Stimulated activated CD8-positive, alpha-beta memory T cell treated with anti-CD3 and anti-CD28 coated beads, Interleukin-7, amount 100 ng/mL, for 24 hours (primary cell): ENCODE measurements around the gene SLC15A1.

Experiments
- DNase-seq: peaks from one replicate; pipeline ENCODE4 v3.0.0-alpha.2; 2020; ENCODE audit warnings: low read depth

SLC15A1 gene

GRCh38 chr13:98751367-98751782 lies 1.1 kb downstream of the SLC15A1 start:
- no peak for DNase-seq

GRCh38 chr13:98749501-98749900 lies 3.0 kb downstream of the SLC15A1 start:
- DNase-seq, result no peak

GRCh38 chr13:98746968-98747367 lies 5.5 kb downstream of the SLC15A1 start:
- no peak for DNase-seq

- no peak for DNase-seq
Measured at GRCh38 chr13:98743377-98743776, 9.1 kb downstream of the SLC15A1 start.

- no peak for DNase-seq
Measured at GRCh38 chr13:98742961-98743360, 9.5 kb downstream of the SLC15A1 start.

- DNase-seq, result no peak
Measured at GRCh38 chr13:98741741-98742435, 10.6 kb downstream of the SLC15A1 start.

GRCh38 chr13:98740131-98740530 lies 12.3 kb downstream of the SLC15A1 start:
- no peak for DNase-seq

GRCh38 chr13:98738993-98739392 lies 13.5 kb downstream of the SLC15A1 start:
- no peak for DNase-seq

- DNase-seq, result no peak
Measured at GRCh38 chr13:98738213-98738612, 14.3 kb downstream of the SLC15A1 start.

GRCh38 chr13:98731925-98732324 lies 20.5 kb downstream of the SLC15A1 start:
- no peak for DNase-seq

- DNase-seq, result no peak
Measured at GRCh38 chr13:98731038-98731437, 21.4 kb downstream of the SLC15A1 start.

GRCh38 chr13:98730441-98730840 lies 22.0 kb downstream of the SLC15A1 start:
- no peak for DNase-seq

GRCh38 chr13:98729658-98730057 lies 22.8 kb downstream of the SLC15A1 start:
- no peak for DNase-seq

GRCh38 chr13:98722958-98723357 lies 29.5 kb downstream of the SLC15A1 start:
- DNase-seq, result no peak

GRCh38 chr13:98721825-98722510 lies 30.5 kb downstream of the SLC15A1 start:
- DNase-seq, result no peak

GRCh38 chr13:98719527-98720250 lies 32.8 kb downstream of the SLC15A1 start:
- no peak for DNase-seq

GRCh38 chr13:98717891-98718290 lies 34.6 kb downstream of the SLC15A1 start:
- no peak for DNase-seq

- DNase-seq, result no peak
Measured at GRCh38 chr13:98717256-98717655, 35.2 kb downstream of the SLC15A1 start.

GRCh38 chr13:98710521-98710920 lies 42.0 kb downstream of the SLC15A1 start:
- no peak for DNase-seq

- DNase-seq, result no peak
Measured at GRCh38 chr13:98707281-98707999, 45.0 kb downstream of the SLC15A1 start.

GRCh38 chr13:98706446-98707110 lies 45.9 kb downstream of the SLC15A1 start:
- no peak for DNase-seq

- no peak for DNase-seq
Measured at GRCh38 chr13:98697791-98698190, 54.7 kb downstream of the SLC15A1 start.
